Measurements from ENCODE around the gene TMEM223.

DNA sequence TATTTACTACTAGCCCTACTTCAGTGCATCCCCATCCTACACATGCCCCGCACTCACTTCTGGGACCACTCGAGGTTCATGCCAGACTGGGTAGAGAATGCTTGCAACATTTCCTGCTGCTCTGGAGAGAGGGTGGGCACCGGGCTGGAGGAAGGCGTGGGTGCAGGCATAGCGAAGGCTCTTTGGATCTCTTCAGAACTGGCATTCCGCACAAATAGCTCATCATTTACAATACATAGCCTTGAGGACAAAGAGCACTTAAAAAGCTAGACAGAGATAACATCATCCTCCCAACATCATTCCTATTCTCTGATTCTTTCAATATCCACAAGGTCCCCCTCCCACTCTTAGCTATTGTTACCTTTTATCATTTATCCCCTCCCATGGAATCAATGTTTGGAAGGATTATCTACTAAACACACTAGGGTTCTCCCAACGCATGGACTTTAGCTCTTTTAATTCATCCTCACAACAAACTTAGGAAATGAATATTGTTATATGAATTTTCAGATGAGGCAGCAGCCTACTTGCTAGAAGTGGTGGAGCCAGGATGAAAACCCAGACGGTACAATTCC, 2.5 kb upstream of the TMEM223 start:
- no peak for TF ChIP-seq POLR2A (IDR thresholded peaks at IDR 0.05)
- TF ChIP-seq, protein P1, sequence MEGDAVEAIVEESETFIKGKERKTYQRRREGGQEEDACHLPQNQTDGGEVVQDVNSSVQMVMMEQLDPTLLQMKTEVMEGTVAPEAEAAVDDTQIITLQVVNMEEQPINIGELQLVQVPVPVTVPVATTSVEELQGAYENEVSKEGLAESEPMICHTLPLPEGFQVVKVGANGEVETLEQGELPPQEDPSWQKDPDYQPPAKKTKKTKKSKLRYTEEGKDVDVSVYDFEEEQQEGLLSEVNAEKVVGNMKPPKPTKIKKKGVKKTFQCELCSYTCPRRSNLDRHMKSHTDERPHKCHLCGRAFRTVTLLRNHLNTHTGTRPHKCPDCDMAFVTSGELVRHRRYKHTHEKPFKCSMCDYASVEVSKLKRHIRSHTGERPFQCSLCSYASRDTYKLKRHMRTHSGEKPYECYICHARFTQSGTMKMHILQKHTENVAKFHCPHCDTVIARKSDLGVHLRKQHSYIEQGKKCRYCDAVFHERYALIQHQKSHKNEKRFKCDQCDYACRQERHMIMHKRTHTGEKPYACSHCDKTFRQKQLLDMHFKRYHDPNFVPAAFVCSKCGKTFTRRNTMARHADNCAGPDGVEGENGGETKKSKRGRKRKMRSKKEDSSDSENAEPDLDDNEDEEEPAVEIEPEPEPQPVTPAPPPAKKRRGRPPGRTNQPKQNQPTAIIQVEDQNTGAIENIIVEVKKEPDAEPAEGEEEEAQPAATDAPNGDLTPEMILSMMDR (IDR thresholded peaks at IDR 0.05): no peak
